NCI-H526 treated with DMSO at 0.1 percent for 48 hours (cell line): ENCODE measurements around the gene EFCAB12.

ENCODE experiments used
- DNase-seq: peaks from one replicate; lab custom pipeline; 2025; lab: John Stamatoyannopoulos, UW

Gene EFCAB12

DNA sequence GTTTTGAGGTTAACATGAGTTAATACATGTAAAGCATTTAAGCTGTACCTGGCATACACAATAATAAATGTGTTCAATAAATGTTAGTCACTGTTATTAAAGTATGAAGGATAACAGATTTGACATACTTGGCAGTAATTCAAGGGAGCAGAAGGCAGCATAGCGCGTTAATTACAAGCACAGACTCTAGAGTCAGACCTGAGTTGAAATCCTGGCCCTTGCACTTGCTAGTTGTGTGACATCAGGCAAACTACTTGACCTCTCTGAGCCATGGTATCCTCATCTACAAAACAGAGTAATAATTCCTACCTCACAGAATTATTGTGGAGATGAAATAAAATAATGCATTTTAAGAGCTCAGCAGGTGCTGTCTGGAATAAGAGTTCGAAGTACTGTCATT, 17.0 kb upstream of the EFCAB12 start:
- no peak for DNase-seq

GRCh38 chr3:129442947-129443346, 14.5 kb upstream of the EFCAB12 start:
- DNase-seq, result no peak

- no peak for DNase-seq
Observed at GRCh38 chr3:129442486-129442885, 14.1 kb upstream of the EFCAB12 start.

DNA sequence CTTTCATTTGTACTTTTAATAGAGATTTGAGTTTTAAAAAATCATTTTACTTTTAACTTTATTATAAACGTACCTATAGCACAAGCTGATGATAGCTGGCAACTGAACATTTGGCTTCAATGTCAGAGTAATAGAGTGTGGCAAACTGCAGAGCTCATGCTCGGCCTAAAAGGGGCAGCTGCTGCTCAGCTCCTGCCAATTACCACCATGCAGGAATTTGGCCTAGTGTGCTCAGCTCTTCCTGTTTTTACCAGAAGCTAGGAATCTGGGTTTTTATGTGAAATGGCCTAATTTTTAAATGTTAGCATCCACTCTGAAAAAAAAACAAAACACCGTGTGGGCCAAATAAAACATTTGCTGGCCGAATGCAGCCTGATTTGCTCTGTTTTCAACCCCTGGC, 13.3 kb upstream of the EFCAB12 start:
- DNase-seq, result no peak

GRCh38 chr3:129441215-129441614, 12.8 kb upstream of the EFCAB12 start:
- peak; percentile 48 for DNase-seq

GRCh38 chr3:129440618-129441190, 12.3 kb upstream of the EFCAB12 start:
- DNase-seq, result peak; percentile 63

GRCh38 chr3:129439817-129440617, 11.6 kb upstream of the EFCAB12 start, which contains the start of the genes IFT122 and MBD4:
TSS of gene IFT122 (plus strand) at chr3:129440224. CDS start at chr3:129440331, 107 bp downstream.
TSS of gene MBD4 (minus strand) at chr3:129439948. CDS start at chr3:129439833, 115 bp downstream.
- peak; percentile 99 for DNase-seq

GRCh38 chr3:129439226-129439816, 10.9 kb upstream of the EFCAB12 start:
- DNase-seq, result peak; percentile 61

GRCh38 chr3:129435367-129435766, 6.9 kb upstream of the EFCAB12 start:
- DNase-seq, result no peak

DNA sequence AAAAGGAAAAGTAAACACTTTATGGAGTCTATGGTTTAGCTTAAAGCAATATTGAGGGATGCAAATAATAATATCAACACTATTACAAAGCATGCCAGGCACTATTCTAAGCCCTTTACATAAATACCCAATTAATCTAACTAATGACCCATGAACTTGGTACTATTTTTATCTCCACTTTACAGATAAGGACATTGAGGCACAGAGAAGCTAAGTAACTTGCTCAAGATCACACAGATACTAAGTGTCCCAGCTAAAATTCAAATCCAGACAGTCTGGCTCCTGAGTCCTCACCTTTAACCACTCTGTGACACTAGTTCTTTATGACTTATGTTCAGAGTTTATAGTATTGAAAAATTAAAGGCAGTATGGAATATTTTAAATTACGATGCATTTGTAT, 5.7 kb upstream of the EFCAB12 start:
- DNase-seq, result no peak

GRCh38 chr3:129433565-129433964, 5.1 kb upstream of the EFCAB12 start:
- DNase-seq, result no peak

DNA sequence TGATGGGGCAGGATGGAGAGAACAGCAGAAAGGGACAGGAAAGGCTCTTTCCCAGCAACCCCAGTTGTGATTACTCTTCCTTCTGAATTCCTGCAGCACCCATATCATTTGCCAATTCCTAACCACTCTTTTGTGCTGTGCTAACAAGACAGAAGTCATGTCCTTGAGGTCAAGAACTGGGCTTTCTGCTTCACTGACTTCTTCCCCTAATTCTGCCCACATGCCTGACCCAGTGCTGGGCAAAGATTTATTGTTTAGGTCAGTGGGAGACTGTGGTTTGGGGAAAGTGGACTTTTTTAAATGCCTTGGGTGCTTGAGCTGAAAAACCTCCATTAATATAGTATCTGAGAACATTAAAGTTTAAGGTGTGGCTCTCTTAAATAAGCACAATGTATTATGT, 4.2 kb upstream of the EFCAB12 start:
- DNase-seq, result no peak

DNA sequence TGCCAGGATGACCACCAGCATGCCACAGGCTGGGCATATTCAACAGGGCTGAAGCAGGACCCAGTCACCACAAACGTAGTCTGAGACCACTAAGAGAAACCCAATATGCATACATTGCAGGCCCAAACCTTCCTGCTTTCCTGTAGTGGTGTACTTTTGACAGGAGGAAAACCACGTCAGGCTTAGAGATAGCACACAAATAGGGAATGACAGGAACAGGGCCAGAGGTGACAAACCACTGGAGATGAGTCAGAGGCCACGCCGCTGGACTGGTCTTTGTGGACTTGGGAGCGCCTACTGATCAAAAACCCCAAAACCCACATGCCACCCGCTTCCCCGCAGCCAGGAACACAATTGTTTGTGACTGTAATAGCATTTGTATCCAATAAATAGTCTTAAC, 3.6 kb upstream of the EFCAB12 start:
- DNase-seq, result no peak

DNA sequence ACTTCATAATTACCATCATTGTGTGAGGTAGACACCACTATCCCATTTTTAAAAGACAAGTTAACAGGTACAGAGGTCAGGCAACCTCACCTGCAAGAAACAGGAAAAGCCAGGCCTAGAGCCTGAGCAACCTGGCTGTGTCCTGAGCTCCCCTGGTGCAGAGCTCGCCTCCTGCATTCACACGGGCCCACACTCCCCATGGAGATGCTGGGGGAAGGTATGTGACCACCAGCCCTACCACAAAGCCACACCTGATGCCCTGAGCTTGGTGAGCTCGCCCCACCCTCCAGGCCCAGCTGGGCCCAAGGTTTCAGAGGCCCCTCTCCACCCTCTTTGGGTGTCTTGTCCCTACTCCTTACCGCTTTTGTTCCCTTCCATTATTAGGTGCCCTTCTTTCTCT, 1.2 kb upstream of the EFCAB12 start:
- no peak for DNase-seq

GRCh38 chr3:129429080-129429451, 630 bp upstream of the EFCAB12 start:
- no peak for DNase-seq

- DNase-seq, result no peak
Observed at GRCh38 chr3:129428007-129428375, 445 bp downstream of the EFCAB12 start.

DNA sequence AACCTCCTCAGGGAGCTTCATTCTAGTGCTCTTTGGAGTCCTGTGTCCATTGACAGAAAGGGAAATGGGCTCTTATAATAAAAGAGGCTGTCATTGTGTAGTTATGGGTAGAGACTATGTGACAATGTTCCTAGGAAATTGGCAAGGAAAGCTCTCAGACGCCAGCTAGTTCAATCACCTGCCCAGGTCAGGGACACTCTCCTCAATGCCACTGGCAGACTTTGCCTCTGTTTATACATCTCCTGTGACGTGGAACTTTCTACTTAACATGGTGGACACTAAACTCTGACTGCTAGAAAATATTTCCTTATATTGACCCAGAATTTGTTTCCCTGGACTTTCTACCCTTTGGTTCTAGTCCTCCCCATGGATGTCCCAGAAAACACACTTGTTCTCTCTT, 2.8 kb downstream of the EFCAB12 start:
- no peak for DNase-seq

DNA sequence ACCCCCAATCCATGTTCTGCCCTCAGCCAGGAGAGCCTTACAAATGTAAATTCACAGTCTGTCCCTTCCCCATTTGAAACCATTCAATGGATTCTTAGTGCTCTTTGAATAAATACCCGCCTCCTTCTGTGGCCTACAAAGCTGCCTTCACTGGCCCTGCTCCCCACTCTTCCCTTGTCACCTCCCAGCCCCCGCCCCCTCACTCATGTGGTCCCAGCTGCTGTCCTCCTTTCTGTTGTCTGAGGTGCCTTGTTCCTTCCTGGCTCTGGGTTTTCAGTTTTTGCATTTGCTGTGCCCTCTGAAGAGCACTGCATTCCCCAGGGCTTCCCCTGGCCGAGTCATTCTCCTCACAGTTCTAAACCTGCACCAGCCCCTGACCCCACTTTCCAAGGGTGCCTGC, 3.2 kb downstream of the EFCAB12 start:
- DNase-seq, result no peak

- DNase-seq, result no peak
Observed at GRCh38 chr3:129424185-129424841, 4.1 kb downstream of the EFCAB12 start.

DNA sequence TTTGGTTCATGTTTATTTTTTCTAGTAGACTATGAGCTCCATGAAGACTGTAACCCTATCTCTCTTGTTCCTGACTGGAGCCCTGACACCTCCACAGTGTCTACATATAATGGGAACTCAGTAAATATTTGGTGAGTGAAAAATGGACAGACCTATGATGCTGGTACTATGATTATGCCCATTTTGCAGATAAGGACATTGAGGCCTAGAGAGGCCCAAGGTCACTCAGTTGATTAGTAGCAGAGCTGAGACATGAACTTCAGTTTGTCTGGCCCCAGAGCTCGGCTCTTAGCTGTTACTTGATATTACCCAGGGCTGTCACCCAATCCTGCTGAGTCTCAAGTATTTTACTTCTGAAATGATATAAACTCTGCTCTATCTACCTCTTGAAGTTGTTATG, 5.5 kb downstream of the EFCAB12 start:
- DNase-seq, result no peak

- no peak for DNase-seq
Observed at GRCh38 chr3:129421988-129422745, 6.3 kb downstream of the EFCAB12 start.

DNA sequence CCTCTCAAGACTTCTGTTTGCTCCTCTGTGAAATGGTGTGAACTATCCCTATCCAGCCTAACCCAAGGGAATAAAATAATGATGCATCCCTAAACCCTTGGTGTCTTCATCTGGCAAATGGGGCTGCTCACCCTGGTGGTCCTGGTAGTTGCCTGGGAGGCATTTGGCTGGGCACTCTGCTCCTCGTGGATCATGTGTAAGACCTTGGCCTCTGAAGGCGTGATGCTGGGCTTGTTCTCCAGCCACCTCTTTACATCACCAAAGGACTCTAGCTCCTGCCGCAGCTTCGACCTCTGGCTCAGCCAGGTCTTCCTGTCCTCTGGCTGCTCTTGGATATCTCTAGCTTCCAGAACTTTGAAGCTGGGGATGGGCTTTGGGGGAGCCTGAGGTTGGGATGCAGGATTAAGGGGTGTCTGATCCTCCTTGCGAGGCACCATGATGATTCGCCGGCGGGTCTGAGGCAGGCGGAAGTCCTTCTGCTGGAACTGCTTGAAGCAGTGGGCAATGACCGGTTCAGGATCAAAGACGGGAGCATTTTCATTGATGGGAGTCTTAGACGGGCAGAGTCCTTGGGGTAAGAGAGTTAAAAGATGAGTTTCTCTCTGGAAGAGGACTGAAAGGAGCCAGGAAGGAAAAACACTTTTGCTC, 7.1 kb downstream of the EFCAB12 start:
- no peak for DNase-seq
